ENCODE results near the gene EVI2B. TPM values are rescaled to one million over a fixed set of nuclear protein-coding genes. Genes with fewer than 3 reads are reported as not detected.

The EVI2B gene, protein sequence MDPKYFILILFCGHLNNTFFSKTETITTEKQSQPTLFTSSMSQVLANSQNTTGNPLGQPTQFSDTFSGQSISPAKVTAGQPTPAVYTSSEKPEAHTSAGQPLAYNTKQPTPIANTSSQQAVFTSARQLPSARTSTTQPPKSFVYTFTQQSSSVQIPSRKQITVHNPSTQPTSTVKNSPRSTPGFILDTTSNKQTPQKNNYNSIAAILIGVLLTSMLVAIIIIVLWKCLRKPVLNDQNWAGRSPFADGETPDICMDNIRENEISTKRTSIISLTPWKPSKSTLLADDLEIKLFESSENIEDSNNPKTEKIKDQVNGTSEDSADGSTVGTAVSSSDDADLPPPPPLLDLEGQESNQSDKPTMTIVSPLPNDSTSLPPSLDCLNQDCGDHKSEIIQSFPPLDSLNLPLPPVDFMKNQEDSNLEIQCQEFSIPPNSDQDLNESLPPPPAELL
- total RNA-seq (2022; extraction: Qiagen RNA extraction) = 0.02 to 0.06 TPM (median 0.06 TPM) in 3 of 5 replicates, not detected in the others

GRCh38 chr17:31313982-31314781, at the start of gene EVI2B:
Gene EVI2B, minus strand, starts transcription at chr17:31314054. Its CDS starts 8,445 bp downstream, at chr17:31305609.

DNA sequence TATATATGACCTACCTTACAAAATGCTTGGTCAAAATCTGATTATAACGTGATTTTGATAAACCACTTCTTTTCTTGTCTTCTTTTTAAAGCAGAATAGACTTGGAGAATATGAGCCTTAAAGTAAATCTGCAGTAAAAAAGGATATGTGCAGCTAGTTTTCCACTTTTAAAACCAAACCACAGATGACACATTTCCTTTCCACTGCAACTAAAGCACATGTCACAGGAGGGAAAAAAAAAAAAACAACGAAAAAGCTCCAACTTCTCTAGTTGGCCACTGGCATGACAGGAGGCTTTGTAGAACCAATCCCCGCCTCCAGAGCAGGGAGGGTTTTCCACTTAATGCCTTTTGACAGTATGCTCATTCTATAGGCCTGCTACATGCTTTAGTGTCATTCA, 7.6 kb upstream of the EVI2B start, which contains the start of gene EVI2A:
EVI2A (minus strand) TSS at position 142 of the 400 bp plus-strand sequence. CDS start 2,609 bp downstream, outside the sequence.

GRCh38 chr17:31297090-31297489, 16.8 kb downstream of the EVI2B start, which contains the start of gene OMG:
Gene OMG, minus strand, starts transcription at chr17:31297239. Its CDS starts 908 bp downstream, at chr17:31296331.

Other genes starting within 250 kb of the EVI2B start
- gene NF1, start 219.1 kb downstream of the EVI2B start, total RNA-seq (2022; extraction: Qiagen RNA extraction) = 13.7 to 20.7 TPM (median 17.8 TPM) in 5 replicates
- not detected in 5 replicates for gene OMG, start 16.8 kb downstream of the EVI2B start, total RNA-seq (2022; extraction: Qiagen RNA extraction)
- not detected in 5 replicates for gene EVI2A, start 7.6 kb upstream of the EVI2B start, total RNA-seq (2022; extraction: Qiagen RNA extraction)
- gene RAB11FIP4, start 77.6 kb upstream of the EVI2B start, total RNA-seq (2022; extraction: Qiagen RNA extraction) = 1.2 to 2.2 TPM (median 1.7 TPM) in 5 replicates